Measurements from ENCODE around the gene MTHFSD. TPM values are rescaled to one million over a fixed set of nuclear protein-coding genes. Genes with fewer than 3 reads are reported as not detected.
A peak's percentile ranks its signal among the peaks of the same experiment; 100 is the strongest.

The MTHFSD gene
- total RNA-seq, 4 donors from 2014 or later, result 22.7 to 40.8 (median 25.4) TPM

DNA sequence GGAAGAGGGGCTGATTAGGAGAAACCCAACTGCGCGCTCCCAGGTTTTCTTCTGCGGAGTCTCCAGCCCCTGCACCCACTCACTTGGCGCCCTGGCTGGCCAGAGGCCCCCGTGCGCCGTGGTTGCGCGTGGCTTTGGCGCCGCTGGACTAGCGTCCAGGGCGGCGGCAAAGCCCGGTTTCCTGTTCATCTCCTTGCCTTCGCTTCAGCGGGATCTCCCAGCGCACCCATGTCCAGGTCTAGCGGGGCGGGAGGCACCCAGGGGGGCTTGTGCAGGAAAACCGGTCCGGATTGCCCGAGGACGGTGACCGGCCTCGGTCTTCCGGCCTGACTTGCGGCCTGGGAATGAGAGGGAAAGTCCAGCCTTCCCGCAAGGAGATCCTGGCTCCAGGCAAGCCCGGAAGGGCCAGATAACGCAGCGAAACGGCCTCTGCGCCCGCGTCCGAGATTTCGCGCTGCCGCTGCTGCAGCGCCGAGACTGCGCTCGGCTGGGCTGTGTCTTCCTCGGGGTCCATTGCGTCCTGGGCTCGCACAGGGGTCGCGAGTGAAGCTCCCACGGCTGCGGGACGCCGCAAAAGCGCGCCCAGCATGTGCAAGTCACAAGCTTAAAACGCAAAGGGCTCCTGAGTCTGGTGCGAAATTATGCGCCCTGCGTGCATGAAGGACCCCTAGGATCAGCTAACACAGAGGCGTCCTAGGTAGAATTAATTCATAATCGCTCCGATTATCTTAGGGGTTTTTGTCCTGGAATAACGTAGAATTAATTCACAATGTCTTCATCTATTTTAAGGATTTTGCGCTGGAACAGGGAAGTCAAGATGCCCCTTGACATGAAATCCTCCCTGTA lies 39.0 kb downstream of the MTHFSD start:
- H3K27ac ChIP-seq, result peak overlapping the region in 1 of 4 donors; percentile 31
- WGBS, 2 donors, result 6 to 11% methylated on average over 51 to 53 of the region's 64 CpGs
- no peaks in the 10 kb centered on the region for H3K36me3 ChIP-seq
- no peak for DNase-seq (ENCODE audit: low spot score in 2 of 2)
- no peaks in the 10 kb centered on the region for H3K9me3 ChIP-seq
- no peak for TF ChIP-seq EP300 (IDR thresholded peaks at IDR 0.05)
- H3K27me3 ChIP-seq, result peaks cover 6 to 96% of the 10 kb centered on the region in 2 donors
- H3K4me3 ChIP-seq, result peak overlapping the region in 2 of 4 donors; percentile 9 to 19
- H3K4me1 ChIP-seq, result peaks cover 0 to 48% (median 3%) of the 10 kb centered on the region in 4 donors

DNA sequence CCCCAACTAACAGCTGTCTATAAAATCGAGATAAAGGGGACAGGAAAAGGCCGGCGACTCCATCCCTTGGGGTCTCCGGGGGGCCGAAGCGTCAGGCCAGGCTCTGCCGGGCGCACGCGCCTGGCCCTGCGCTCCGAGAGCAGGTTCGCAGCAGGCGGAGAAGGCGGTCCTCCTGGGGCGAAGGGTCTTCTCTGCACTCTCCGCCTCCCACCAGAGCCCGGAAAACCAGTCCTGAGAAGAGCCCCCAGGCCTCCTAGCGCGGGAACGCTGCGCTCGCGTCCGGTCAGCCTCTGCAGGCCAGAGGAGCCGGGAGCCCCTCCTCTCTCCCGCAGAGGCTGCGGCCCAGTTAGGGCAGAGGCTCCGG lies 39.6 kb downstream of the MTHFSD start:
- WGBS, 2 donors, result 10 to 14% methylated on average over 21 to 27 of the region's 29 CpGs
- TF ChIP-seq, protein P1, sequence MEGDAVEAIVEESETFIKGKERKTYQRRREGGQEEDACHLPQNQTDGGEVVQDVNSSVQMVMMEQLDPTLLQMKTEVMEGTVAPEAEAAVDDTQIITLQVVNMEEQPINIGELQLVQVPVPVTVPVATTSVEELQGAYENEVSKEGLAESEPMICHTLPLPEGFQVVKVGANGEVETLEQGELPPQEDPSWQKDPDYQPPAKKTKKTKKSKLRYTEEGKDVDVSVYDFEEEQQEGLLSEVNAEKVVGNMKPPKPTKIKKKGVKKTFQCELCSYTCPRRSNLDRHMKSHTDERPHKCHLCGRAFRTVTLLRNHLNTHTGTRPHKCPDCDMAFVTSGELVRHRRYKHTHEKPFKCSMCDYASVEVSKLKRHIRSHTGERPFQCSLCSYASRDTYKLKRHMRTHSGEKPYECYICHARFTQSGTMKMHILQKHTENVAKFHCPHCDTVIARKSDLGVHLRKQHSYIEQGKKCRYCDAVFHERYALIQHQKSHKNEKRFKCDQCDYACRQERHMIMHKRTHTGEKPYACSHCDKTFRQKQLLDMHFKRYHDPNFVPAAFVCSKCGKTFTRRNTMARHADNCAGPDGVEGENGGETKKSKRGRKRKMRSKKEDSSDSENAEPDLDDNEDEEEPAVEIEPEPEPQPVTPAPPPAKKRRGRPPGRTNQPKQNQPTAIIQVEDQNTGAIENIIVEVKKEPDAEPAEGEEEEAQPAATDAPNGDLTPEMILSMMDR (IDR thresholded peaks at IDR 0.05), result no peak
- TF ChIP-seq POLR2A (IDR thresholded peaks at IDR 0.05), result no peak
- no peak for TF ChIP-seq EP300 (IDR thresholded peaks at IDR 0.05)
- Histone ChIP-seq H3K36me3 (no peaks in the 10 kb centered on the region), H3K27me3 (peaks cover 6 to 95% of the 10 kb centered on the region in 2 donors), H3K27ac (no peak overlapping the region), H3K4me1 (peaks cover 0 to 48% (median 3%) of the 10 kb centered on the region in 4 donors), H3K9me3 (no peaks in the 10 kb centered on the region), H3K4me3 (peak overlapping the region in 2 of 4 donors; percentile 9 to 19)
- no peak for DNase-seq (ENCODE audit: low spot score in 2 of 2)

DNA sequence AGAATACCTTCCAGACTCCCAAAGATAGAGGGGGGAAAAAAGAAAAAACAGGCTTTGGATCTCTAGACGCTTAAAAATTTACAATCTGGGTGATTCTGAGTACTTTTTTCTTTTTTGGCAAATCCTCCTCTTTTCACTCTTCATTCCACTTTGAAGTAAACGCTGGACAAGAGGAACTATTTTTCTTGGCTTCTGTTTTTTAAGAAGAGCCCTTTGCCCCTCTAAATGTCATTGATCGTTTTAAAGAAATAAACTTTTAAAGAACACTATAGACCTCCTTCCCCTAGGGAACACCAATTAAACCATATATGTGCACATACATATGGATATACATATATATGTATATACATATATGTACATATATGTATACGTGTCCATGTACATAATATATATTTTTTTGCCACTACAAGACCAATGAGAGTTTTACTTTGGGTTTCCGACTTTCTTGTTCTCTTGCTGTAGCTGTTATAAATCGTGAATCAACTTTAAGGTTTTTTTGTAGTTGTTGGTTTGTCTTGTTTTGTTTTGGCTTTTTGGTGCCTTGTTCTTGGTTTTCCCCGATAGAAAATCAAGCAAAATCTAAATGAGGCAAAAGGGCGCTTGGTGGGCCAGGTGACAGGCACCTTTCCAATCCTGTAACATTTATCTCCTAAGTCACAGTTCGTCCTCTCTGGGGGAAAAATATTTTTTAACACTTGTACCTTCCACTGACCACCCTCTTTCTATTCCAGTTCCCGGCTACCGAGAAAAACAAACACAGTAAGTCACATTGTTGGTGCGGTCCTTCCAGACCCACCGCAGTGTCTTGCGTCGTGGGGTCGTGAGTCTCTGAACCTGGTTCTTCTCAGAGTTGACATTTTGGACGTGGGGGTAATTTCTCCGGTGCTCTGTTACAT lies 40.3 kb downstream of the MTHFSD start:
- DNase-seq (ENCODE audit: low spot score in 2 of 2), result no peak
- Histone ChIP-seq H3K4me1 (peaks cover 0 to 48% (median 8%) of the 10 kb centered on the region in 4 donors), H3K4me3 (no peak overlapping the region), H3K27ac (no peak overlapping the region), H3K36me3 (no peaks in the 10 kb centered on the region), H3K9me3 (no peaks in the 10 kb centered on the region), H3K27me3 (peaks cover 6 to 95% of the 10 kb centered on the region in 2 donors)
- 19 to 24% methylated on average over 18 of the region's 18 CpGs for WGBS, 2 donors
- no peak for TF ChIP-seq POLR2A (IDR thresholded peaks at IDR 0.05)
- TF ChIP-seq EP300 (IDR thresholded peaks at IDR 0.05), result no peak

DNA sequence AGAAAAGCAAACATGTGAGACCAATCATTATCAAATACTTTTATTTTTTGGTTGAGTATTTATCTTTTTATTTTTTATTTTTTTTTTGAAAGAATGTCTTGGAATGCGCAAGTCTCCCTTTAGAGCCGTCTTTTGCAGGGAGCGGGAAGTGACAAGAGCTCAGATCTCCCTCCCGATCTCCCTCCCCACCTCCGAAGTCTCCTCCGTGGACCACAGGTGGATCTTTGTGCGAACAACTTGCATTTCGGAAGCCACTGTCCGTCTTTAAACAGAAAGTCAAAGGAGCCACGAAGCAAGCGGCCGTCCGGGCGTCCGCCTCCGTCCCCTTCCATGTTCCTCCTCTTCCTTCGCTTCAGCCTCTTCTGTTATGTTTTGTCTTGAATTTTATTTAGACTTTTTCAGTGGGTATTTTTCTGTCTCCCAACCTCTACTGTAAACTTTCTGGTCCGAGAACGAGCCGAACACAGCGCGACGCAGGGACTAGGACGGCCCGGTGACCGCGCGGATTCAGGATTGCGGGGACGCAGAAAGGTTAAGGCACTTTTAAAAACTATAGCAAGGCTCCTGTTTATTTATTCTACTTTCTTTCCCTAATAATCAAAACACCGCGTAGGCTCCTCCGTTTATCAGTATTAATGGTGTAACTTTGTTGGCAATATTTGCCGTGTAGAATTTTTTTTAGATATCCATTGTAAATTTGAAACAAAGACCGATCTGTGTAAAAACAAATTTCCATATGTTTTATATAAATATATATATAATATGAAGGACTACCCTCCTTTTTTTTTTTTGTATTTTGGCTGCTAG lies 41.4 kb downstream of the MTHFSD start:
- H3K36me3 ChIP-seq, result no peaks in the 10 kb centered on the region
- H3K4me1 ChIP-seq, result peaks cover 0 to 54% (median 18%) of the 10 kb centered on the region in 4 donors
- TF ChIP-seq POLR2A (IDR thresholded peaks at IDR 0.05) (no peak), EP300 (IDR thresholded peaks at IDR 0.05) (no peak)
- TF ChIP-seq, protein P1 (IDR thresholded peaks at IDR 0.05), result no peak
- H3K27me3 ChIP-seq, result peaks cover 6 to 97% of the 10 kb centered on the region in 2 donors
- WGBS, 2 donors, result 23 to 32% methylated on average over 35 of the region's 35 CpGs
- H3K27ac ChIP-seq, result no peak overlapping the region
- no peaks in the 10 kb centered on the region for H3K9me3 ChIP-seq
- DNase-seq (ENCODE audit: low spot score in 2 of 2), result no peak
- H3K4me3 ChIP-seq, result no peak overlapping the region

- no peak for DNase-seq (ENCODE audit: low spot score in 2 of 2)
- no peak overlapping the region for H3K27ac ChIP-seq
- peak overlapping the region in 1 of 4 donors; percentile 57 for H3K4me3 ChIP-seq
- peaks cover 6 to 97% of the 10 kb centered on the region in 2 donors for H3K27me3 ChIP-seq
- WGBS, 2 donors, result 21 to 23% methylated on average over 29 of the region's 29 CpGs
- H3K36me3 ChIP-seq, result no peaks in the 10 kb centered on the region
- TF ChIP-seq EP300 (IDR thresholded peaks at IDR 0.05), result no peak
- no peak for TF ChIP-seq POLR2A (IDR thresholded peaks at IDR 0.05)
- TF ChIP-seq, protein P1 (IDR thresholded peaks at IDR 0.05), result no peak
- H3K9me3 ChIP-seq, result no peaks in the 10 kb centered on the region
- H3K4me1 ChIP-seq, result peaks cover 0 to 61% (median 25%) of the 10 kb centered on the region in 4 donors
These were observed 42.1 kb downstream of the MTHFSD start for GRCh38 chr16:86512860-86513470.

All from tibial nerve (tissue), 4 donors.